ENCODE results near the gene INSIG2.

DNA sequence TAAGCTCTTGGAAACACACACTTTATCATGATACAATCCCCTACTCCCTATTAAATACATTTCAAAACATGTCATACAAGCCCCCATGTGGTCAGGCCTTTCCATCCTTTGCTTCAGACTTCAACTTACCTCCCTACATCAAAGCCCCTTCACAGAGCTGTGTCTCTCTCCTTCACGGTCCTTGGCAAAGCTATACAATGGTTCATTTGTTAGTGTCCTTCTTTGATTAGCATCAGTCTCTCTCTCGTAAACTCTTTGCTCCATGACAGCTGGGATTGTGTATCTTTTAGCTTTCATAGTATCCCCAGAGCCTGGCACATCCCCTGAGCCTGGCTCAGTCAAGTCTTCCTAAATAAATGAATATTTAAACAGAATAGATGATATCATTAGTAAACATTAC, 25.6 kb upstream of the INSIG2 start:
- TF ChIP-seq, protein P1, sequence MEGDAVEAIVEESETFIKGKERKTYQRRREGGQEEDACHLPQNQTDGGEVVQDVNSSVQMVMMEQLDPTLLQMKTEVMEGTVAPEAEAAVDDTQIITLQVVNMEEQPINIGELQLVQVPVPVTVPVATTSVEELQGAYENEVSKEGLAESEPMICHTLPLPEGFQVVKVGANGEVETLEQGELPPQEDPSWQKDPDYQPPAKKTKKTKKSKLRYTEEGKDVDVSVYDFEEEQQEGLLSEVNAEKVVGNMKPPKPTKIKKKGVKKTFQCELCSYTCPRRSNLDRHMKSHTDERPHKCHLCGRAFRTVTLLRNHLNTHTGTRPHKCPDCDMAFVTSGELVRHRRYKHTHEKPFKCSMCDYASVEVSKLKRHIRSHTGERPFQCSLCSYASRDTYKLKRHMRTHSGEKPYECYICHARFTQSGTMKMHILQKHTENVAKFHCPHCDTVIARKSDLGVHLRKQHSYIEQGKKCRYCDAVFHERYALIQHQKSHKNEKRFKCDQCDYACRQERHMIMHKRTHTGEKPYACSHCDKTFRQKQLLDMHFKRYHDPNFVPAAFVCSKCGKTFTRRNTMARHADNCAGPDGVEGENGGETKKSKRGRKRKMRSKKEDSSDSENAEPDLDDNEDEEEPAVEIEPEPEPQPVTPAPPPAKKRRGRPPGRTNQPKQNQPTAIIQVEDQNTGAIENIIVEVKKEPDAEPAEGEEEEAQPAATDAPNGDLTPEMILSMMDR (conservative IDR thresholded peaks at IDR 0.05; ENCODE audit: low read depth, low read length), result no peak
- TF ChIP-seq EZH2 (IDR thresholded peaks at IDR 0.05; ENCODE audit: low read length, unreplicated experiment), result no peak
- TF ChIP-seq EZH2phosphoT487 (IDR thresholded peaks at IDR 0.05; ENCODE audit: borderline replicate concordance, low read length), result no peak

Data from PC-3 (cell line).